ENCODE data around the gene GLYATL1.

Gene GLYATL1

GRCh38 chr11:58940028-58940427 is 740 bp downstream of the GLYATL1 start:
- no peak for DNase-seq (ENCODE audit: low spot score)
- Histone ChIP-seq H3K79me1 (ENCODE audit: low read depth, low read length) (no peaks in the 10 kb centered on the region), H3K14ac (ENCODE audit: low read length) (no peak overlapping the region), H3K18ac (ENCODE audit: low read length) (no peak overlapping the region), H3K27me3 (ENCODE audit: control insufficient read depth in 3 of 3, insufficient read depth in 3 of 3, low read depth in 1 of 3, low read length in 3 of 3) (no peaks in the 10 kb centered on the region), H3K4me1 (ENCODE audit: control insufficient read depth in 2 of 2, insufficient read depth in 1 of 2, low read depth in 1 of 2, low read length in 2 of 2) (no peaks in the 10 kb centered on the region), H3K4ac (ENCODE audit: low read length) (no peak overlapping the region), H2AFZ (ENCODE audit: low read length) (no peak overlapping the region), H2BK15ac (ENCODE audit: low read length) (no peak overlapping the region), H3K23ac (ENCODE audit: low read depth, low read length, poor library complexity) (no peak overlapping the region), H4K91ac (ENCODE audit: low read depth, low read length, poor library complexity) (no peak overlapping the region), H3K4me3 (ENCODE audit: low read length in 2 of 2) (no peak overlapping the region), H3K36me3 (replicated peaks in 1 of 2; ENCODE audit: control insufficient read depth in 2 of 2, insufficient read depth in 2 of 2, low read length in 2 of 2) (no peaks in the 10 kb centered on the region), H3K27ac (replicated peaks; ENCODE audit: low read length) (no peak overlapping the region), H3K4me2 (ENCODE audit: insufficient read depth, low read length, poor library complexity, severe bottlenecking) (no peak overlapping the region), H3K9me3 (replicated peaks in 1 of 2; ENCODE audit: control insufficient read depth in 2 of 2, insufficient read depth in 1 of 2, low read depth in 1 of 2, low read length in 2 of 2) (no peaks in the 10 kb centered on the region), H2AK5ac (ENCODE audit: low read depth, low read length) (no peak overlapping the region), H2BK120ac (ENCODE audit: low read depth, low read length) (no peak overlapping the region), H2BK12ac (ENCODE audit: low read length) (no peak overlapping the region), H2BK5ac (ENCODE audit: low read length) (no peak overlapping the region), H4K8ac (ENCODE audit: low read depth, low read length) (no peak overlapping the region), H3K9ac (ENCODE audit: low read depth, low read length, poor library complexity) (no peak overlapping the region)
- no CpG with 5 or more reads among the region's 1 CpG for WGBS, 2 donors (ENCODE audit: extremely low coverage in 2 of 2, insufficient read length in 2 of 2, insufficient replicate concordance in 1 of 2)

- no peaks in the 10 kb centered on the region for H3K36me3 ChIP-seq (replicated peaks in 1 of 2; ENCODE audit: control insufficient read depth in 2 of 2, insufficient read depth in 2 of 2, low read length in 2 of 2)
- H4K8ac ChIP-seq (ENCODE audit: low read depth, low read length): no peak overlapping the region
- H3K27me3 ChIP-seq (ENCODE audit: control insufficient read depth in 3 of 3, insufficient read depth in 3 of 3, low read depth in 1 of 3, low read length in 3 of 3): no peaks in the 10 kb centered on the region
- no peak overlapping the region for H2AK5ac ChIP-seq (ENCODE audit: low read depth, low read length)
- no peak overlapping the region for H3K27ac ChIP-seq (replicated peaks; ENCODE audit: low read length)
- no peak overlapping the region for H3K9ac ChIP-seq (ENCODE audit: low read depth, low read length, poor library complexity)
- H3K18ac ChIP-seq (ENCODE audit: low read length): no peak overlapping the region
- H4K91ac ChIP-seq (ENCODE audit: low read depth, low read length, poor library complexity): no peak overlapping the region
- no peak overlapping the region for H3K14ac ChIP-seq (ENCODE audit: low read length)
- H3K4me1 ChIP-seq (ENCODE audit: control insufficient read depth in 2 of 2, insufficient read depth in 1 of 2, low read depth in 1 of 2, low read length in 2 of 2): no peaks in the 10 kb centered on the region
- no CpG with 5 or more reads among the region's 1 CpG for WGBS, 2 donors (ENCODE audit: extremely low coverage in 2 of 2, insufficient read length in 2 of 2, insufficient replicate concordance in 1 of 2)
- DNase-seq (ENCODE audit: low spot score): no peak
- H3K4ac ChIP-seq (ENCODE audit: low read length): no peak overlapping the region
- no peak overlapping the region for H2BK5ac ChIP-seq (ENCODE audit: low read length)
- H2AFZ ChIP-seq (ENCODE audit: low read length): no peak overlapping the region
- H2BK15ac ChIP-seq (ENCODE audit: low read length): no peak overlapping the region
- H2BK120ac ChIP-seq (ENCODE audit: low read depth, low read length): no peak overlapping the region
- H3K79me1 ChIP-seq (ENCODE audit: low read depth, low read length): no peaks in the 10 kb centered on the region
- no peak overlapping the region for H3K4me3 ChIP-seq (ENCODE audit: low read length in 2 of 2)
- no peak overlapping the region for H3K23ac ChIP-seq (ENCODE audit: low read depth, low read length, poor library complexity)
- no peak overlapping the region for H3K4me2 ChIP-seq (ENCODE audit: insufficient read depth, low read length, poor library complexity, severe bottlenecking)
- no peaks in the 10 kb centered on the region for H3K9me3 ChIP-seq (replicated peaks in 1 of 2; ENCODE audit: control insufficient read depth in 2 of 2, insufficient read depth in 1 of 2, low read depth in 1 of 2, low read length in 2 of 2)
- H2BK12ac ChIP-seq (ENCODE audit: low read length): no peak overlapping the region
Observed at GRCh38 chr11:58941838-58942237, 2.5 kb downstream of the GLYATL1 start.

- Histone ChIP-seq H2BK5ac (ENCODE audit: low read length) (no peak overlapping the region), H3K4me3 (ENCODE audit: low read length in 2 of 2) (no peak overlapping the region), H4K8ac (ENCODE audit: low read depth, low read length) (no peak overlapping the region), H2AFZ (ENCODE audit: low read length) (no peak overlapping the region), H3K9me3 (replicated peaks in 1 of 2; ENCODE audit: control insufficient read depth in 2 of 2, insufficient read depth in 1 of 2, low read depth in 1 of 2, low read length in 2 of 2) (no peaks in the 10 kb centered on the region), H3K14ac (ENCODE audit: low read length) (no peak overlapping the region), H3K79me1 (ENCODE audit: low read depth, low read length) (no peaks in the 10 kb centered on the region), H2AK5ac (ENCODE audit: low read depth, low read length) (no peak overlapping the region), H2BK15ac (ENCODE audit: low read length) (no peak overlapping the region), H3K23ac (ENCODE audit: low read depth, low read length, poor library complexity) (no peak overlapping the region), H2BK12ac (ENCODE audit: low read length) (no peak overlapping the region), H3K27ac (replicated peaks; ENCODE audit: low read length) (no peak overlapping the region), H3K36me3 (replicated peaks in 1 of 2; ENCODE audit: control insufficient read depth in 2 of 2, insufficient read depth in 2 of 2, low read length in 2 of 2) (peaks cover 0 to 1% of the 10 kb centered on the region in 2 donors), H3K4ac (ENCODE audit: low read length) (no peak overlapping the region), H3K18ac (ENCODE audit: low read length) (no peak overlapping the region), H3K4me1 (ENCODE audit: control insufficient read depth in 2 of 2, insufficient read depth in 1 of 2, low read depth in 1 of 2, low read length in 2 of 2) (no peaks in the 10 kb centered on the region), H3K4me2 (ENCODE audit: insufficient read depth, low read length, poor library complexity, severe bottlenecking) (no peak overlapping the region), H3K9ac (ENCODE audit: low read depth, low read length, poor library complexity) (no peak overlapping the region), H3K27me3 (ENCODE audit: control insufficient read depth in 3 of 3, insufficient read depth in 3 of 3, low read depth in 1 of 3, low read length in 3 of 3) (no peaks in the 10 kb centered on the region), H4K91ac (ENCODE audit: low read depth, low read length, poor library complexity) (no peak overlapping the region), H2BK120ac (ENCODE audit: low read depth, low read length) (no peak overlapping the region)
- DNase-seq (ENCODE audit: low spot score): no peak
Observed at GRCh38 chr11:58945663-58946062, 6.4 kb downstream of the GLYATL1 start.

- Histone ChIP-seq H2AK5ac (ENCODE audit: low read depth, low read length) (no peak overlapping the region), H3K4me2 (ENCODE audit: insufficient read depth, low read length, poor library complexity, severe bottlenecking) (no peak overlapping the region), H3K9me3 (replicated peaks in 1 of 2; ENCODE audit: control insufficient read depth in 2 of 2, insufficient read depth in 1 of 2, low read depth in 1 of 2, low read length in 2 of 2) (no peaks in the 10 kb centered on the region), H3K4me1 (ENCODE audit: control insufficient read depth in 2 of 2, insufficient read depth in 1 of 2, low read depth in 1 of 2, low read length in 2 of 2) (no peaks in the 10 kb centered on the region), H3K4me3 (ENCODE audit: low read length in 2 of 2) (no peak overlapping the region), H2AFZ (ENCODE audit: low read length) (no peak overlapping the region), H2BK12ac (ENCODE audit: low read length) (no peak overlapping the region), H3K18ac (ENCODE audit: low read length) (no peak overlapping the region), H4K91ac (ENCODE audit: low read depth, low read length, poor library complexity) (no peak overlapping the region), H2BK5ac (ENCODE audit: low read length) (no peak overlapping the region), H3K14ac (ENCODE audit: low read length) (no peak overlapping the region), H3K27ac (replicated peaks; ENCODE audit: low read length) (no peak overlapping the region), H3K4ac (ENCODE audit: low read length) (no peak overlapping the region), H2BK15ac (ENCODE audit: low read length) (no peak overlapping the region), H4K8ac (ENCODE audit: low read depth, low read length) (no peak overlapping the region), H3K36me3 (replicated peaks in 1 of 2; ENCODE audit: control insufficient read depth in 2 of 2, insufficient read depth in 2 of 2, low read length in 2 of 2) (peaks cover 0 to 1% of the 10 kb centered on the region in 2 donors), H3K9ac (ENCODE audit: low read depth, low read length, poor library complexity) (no peak overlapping the region), H2BK120ac (ENCODE audit: low read depth, low read length) (no peak overlapping the region), H3K27me3 (ENCODE audit: control insufficient read depth in 3 of 3, insufficient read depth in 3 of 3, low read depth in 1 of 3, low read length in 3 of 3) (no peaks in the 10 kb centered on the region), H3K23ac (ENCODE audit: low read depth, low read length, poor library complexity) (no peak overlapping the region), H3K79me1 (ENCODE audit: low read depth, low read length) (no peaks in the 10 kb centered on the region)
- no peak for DNase-seq (ENCODE audit: low spot score)
- no CpG with 5 or more reads among the region's 3 CpGs for WGBS, 2 donors (ENCODE audit: extremely low coverage in 2 of 2, insufficient read length in 2 of 2, insufficient replicate concordance in 1 of 2)
Observed at GRCh38 chr11:58949184-58949583, 9.9 kb downstream of the GLYATL1 start.

Data from neuronal stem cell (in vitro differentiated cells).